Heart left ventricle (tissue), 13 donors: ENCODE data around the gene DSCAML1.

ENCODE experiments used
- CTCF ChIP-seq, 12 donors: fragments of 200-600 bp; sonication (generic) in 4 of 12; IDR thresholded peaks; one replicate each; pipeline versions ENCODE4 v1.5.0 to v1.8.0; 2018 to 2022; ENCODE audit warnings: antibody characterized with exemption in 12 of 12, mild to moderate bottlenecking in 5 of 12
- POLR2A ChIP-seq, 2 donors: fragments of 450-650 bp; IDR thresholded peaks; one replicate each; pipeline ENCODE4 v1.6.1; 2017; ENCODE audit warnings: antibody characterized with exemption in 2 of 2, mild to moderate bottlenecking in 2 of 2, moderate library complexity in 2 of 2
- donor health status: ischemic (EF 13 %, LVEDD 7.1; RV severe dilation, severe dysfunction).
- donor health status: DM: no; HTN: yes; CAD: no.
- donor health status: DM: no; HTN: no; CAD: no.
- donor health status: ischemic (EF 25% LVEDD 6.9; RV normal size, moderate dysfunction).
- donor health status: ischemic (EF 25% LVEDD 5.7; RV mildly dilated, moderate dysfunction).
- donor health status: ischemic (EF 35%, LVEDD 5.7; RV mildly dilated, moderate dysfunction).
- donor health status: nonischemic (EF 11% LVEDD 7.7; RV severe dilation, severe dysfunction).
- donor health status: DM: yes; HTN: yes; CAD: no.
- donor health status: PGD.
- donor health status: ischemic (EF 29% LVEDD 5.4; RV normal size, mild dysfunction).
- donor health status: nonischemic (EF 23%, LVEDD 6.1; RV moderate dilation, normal function).

- TF ChIP-seq CTCF (IDR thresholded peaks at IDR 0.05), result no peak
- no peak for TF ChIP-seq POLR2A (IDR thresholded peaks at IDR 0.05)
Measured at GRCh38 chr11:117438371-117439000, 358.5 kb downstream of the DSCAML1 start.
